Measurements from ENCODE around the gene FRMD8. TPM values are rescaled to one million over a fixed set of nuclear protein-coding genes. Genes with fewer than 3 reads are reported as not detected.
A peak's percentile ranks its signal among the peaks of the same experiment; 100 is the strongest.

FRMD8 gene
- total RNA-seq, 1 donor from 2014 or later: 39.0 TPM

DNA sequence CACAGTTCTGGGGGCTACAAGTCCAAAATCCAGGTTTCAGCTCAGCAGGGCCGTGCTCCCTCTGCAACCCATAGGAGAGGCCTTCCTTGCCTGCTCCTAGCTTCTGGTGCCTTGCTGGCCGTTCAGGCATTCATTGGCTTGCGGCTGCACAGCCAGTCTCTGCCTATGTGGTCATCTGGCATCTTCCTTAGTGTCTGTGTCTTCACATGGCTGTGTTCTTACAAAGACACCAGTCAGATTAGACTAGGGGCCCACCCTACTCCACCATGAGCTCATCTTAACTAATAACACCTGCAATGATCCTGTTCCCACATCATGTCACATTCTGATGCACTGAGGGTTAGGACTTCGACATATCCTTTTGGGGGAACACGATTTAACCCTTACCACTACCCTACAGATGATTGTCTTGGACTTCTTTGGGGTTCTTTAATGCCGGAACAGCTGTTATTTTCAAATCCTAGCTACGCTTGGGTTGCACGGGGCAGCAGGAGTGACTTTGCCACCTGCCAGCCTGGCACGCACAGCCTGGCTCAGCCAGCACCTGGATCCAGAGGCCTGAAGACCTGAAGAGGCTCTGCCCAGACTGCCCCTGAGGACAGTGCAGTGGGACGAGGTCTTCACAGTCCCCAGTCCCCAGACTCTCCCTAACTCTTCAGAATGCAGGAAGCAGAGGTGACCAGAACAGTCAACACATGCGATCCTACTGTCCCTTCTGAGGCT, 28.5 kb downstream of the FRMD8 start:
- no peak overlapping the region for H3K4me3 ChIP-seq (ENCODE audit: low read depth, low read length)
- TF ChIP-seq, protein P1, sequence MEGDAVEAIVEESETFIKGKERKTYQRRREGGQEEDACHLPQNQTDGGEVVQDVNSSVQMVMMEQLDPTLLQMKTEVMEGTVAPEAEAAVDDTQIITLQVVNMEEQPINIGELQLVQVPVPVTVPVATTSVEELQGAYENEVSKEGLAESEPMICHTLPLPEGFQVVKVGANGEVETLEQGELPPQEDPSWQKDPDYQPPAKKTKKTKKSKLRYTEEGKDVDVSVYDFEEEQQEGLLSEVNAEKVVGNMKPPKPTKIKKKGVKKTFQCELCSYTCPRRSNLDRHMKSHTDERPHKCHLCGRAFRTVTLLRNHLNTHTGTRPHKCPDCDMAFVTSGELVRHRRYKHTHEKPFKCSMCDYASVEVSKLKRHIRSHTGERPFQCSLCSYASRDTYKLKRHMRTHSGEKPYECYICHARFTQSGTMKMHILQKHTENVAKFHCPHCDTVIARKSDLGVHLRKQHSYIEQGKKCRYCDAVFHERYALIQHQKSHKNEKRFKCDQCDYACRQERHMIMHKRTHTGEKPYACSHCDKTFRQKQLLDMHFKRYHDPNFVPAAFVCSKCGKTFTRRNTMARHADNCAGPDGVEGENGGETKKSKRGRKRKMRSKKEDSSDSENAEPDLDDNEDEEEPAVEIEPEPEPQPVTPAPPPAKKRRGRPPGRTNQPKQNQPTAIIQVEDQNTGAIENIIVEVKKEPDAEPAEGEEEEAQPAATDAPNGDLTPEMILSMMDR (IDR thresholded peaks at IDR 0.05; ENCODE audit: insufficient read depth, low read length, poor library complexity, severe bottlenecking): no peak
- DNase-seq (ENCODE audit: low read depth): no peak
- no peaks in the 10 kb centered on the region for H3K27me3 ChIP-seq (ENCODE audit: control insufficient read depth, insufficient read depth, low read length)
- no peaks in the 10 kb centered on the region for H3K36me3 ChIP-seq (ENCODE audit: control insufficient read depth, insufficient read depth, low read length)

GRCh38 chr11:65415499-65416340, 29.3 kb downstream of the FRMD8 start:
- H3K4me3 ChIP-seq (ENCODE audit: low read depth, low read length): no peak overlapping the region
- H3K27me3 ChIP-seq (ENCODE audit: control insufficient read depth, insufficient read depth, low read length): no peaks in the 10 kb centered on the region
- H3K36me3 ChIP-seq (ENCODE audit: control insufficient read depth, insufficient read depth, low read length): no peaks in the 10 kb centered on the region
- no peak for DNase-seq (ENCODE audit: low read depth)
- TF ChIP-seq, protein P1 (IDR thresholded peaks at IDR 0.05; ENCODE audit: insufficient read depth, low read length, poor library complexity, severe bottlenecking): no peak

DNA sequence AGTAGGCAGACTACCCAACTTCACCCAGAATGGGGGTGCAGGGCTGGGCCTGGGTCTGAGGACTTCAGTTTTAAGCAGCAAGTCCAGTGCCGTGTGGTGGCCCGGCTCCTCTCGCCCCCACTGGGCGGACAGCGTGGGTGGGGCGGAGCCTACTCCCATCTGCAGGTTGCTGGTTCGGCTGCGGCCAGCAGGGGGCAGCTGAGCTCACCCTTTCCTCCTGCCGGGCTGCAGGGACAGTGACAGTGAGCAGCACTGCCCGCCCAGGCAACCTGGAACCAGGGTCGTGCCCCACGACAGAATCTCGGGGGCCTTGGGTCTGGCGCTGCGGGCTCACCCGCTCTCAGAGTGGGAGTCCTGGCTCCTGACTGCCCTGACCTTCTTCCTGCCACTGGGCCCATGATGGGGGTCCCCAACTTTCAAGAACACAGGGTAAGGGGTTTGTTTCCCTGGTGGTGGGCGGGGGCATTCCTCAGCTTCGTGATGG, 29.9 kb downstream of the FRMD8 start:
- TF ChIP-seq, protein P1 (IDR thresholded peaks at IDR 0.05; ENCODE audit: insufficient read depth, low read length, poor library complexity, severe bottlenecking): peak; percentile 97
- no peak for DNase-seq (ENCODE audit: low read depth)
- Histone ChIP-seq H3K27me3 (ENCODE audit: control insufficient read depth, insufficient read depth, low read length) (no peaks in the 10 kb centered on the region), H3K36me3 (ENCODE audit: control insufficient read depth, insufficient read depth, low read length) (no peaks in the 10 kb centered on the region), H3K4me3 (ENCODE audit: low read depth, low read length) (peak overlapping the region; percentile 14)

DNA sequence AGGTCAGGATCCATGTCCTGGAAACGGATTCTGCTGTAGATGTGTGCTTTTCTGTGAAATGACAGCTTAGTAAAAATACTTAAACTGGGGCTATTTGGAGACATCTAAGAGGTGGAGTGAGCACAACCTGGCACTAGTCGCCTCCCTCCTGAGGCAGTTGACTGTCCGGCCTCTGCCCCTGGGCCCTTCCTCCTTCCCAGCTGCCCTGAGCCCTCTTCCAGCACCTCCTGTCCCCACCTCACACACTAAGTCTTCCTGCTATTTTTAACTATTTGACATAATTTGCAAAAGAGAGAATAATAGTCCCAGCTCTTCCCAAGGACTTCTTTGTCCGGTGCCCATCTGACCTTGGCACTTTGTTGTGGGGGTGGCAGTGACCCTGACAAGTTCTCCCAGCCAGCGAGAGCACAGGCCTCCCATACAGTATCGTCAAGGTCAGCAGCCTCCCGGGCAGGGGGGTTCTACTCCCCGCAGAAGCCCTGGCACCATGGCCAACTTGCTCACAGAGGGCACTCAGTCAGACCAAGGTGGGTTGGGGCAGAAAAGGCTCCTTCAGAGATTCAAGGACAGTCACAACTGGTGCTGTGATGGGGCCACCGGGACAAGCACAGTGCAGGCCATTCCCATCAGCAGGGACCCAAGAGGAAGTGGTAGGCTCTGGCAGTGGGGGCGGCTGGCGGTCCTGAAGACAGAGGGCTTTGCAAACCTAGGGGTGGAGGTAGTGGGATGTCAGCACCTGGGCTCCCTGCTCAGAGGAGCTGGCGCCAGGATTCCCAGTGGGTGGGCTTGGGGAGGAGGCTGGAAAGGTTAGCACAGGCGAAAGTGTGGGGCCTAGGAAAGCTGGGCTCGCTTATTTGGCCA, 30.6 kb downstream of the FRMD8 start:
- Histone ChIP-seq H3K27me3 (ENCODE audit: control insufficient read depth, insufficient read depth, low read length) (no peaks in the 10 kb centered on the region), H3K36me3 (ENCODE audit: control insufficient read depth, insufficient read depth, low read length) (no peaks in the 10 kb centered on the region), H3K4me3 (ENCODE audit: low read depth, low read length) (peak overlapping the region; percentile 14)
- DNase-seq (ENCODE audit: low read depth): no peak
- TF ChIP-seq, protein P1 (IDR thresholded peaks at IDR 0.05; ENCODE audit: insufficient read depth, low read length, poor library complexity, severe bottlenecking): no peak

DNA sequence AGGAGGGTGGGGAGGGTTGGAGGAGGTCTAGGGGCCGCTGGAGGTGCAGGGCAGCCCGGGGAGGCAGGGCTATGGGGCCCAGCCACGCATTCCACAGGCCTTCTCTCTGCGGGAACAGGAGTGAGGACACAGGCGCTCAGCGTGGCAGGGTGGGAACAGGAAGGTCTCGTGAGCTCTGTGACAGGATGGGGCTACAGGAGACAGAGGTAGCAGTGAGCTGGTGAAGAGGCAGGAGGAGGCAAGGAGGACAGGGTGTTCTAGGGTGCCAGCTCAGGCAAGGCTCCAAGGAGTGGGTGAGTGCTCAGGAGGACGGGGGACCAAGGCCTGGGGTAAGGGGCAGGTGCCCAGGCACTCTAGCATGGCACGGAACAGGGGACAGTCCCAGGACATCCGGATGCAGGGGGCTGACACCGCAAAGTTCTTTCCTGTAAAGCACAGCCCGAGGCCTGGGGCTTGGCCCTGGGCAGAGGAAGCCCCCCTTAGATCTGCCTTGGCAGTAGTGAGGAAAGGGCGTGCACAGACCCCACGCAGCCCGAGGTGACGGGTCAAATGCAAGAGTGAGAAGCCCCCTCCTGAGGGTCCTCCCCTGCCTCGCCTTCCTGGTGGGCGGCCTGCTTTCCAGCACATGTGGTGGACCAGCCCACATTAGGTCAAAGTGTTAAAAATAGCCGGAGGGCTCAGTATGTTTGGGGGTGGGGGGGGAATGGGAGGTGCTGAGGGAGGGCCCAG, 31.4 kb downstream of the FRMD8 start:
- TF ChIP-seq, protein P1 (IDR thresholded peaks at IDR 0.05; ENCODE audit: insufficient read depth, low read length, poor library complexity, severe bottlenecking): no peak
- Histone ChIP-seq H3K36me3 (ENCODE audit: control insufficient read depth, insufficient read depth, low read length) (no peaks in the 10 kb centered on the region), H3K4me3 (ENCODE audit: low read depth, low read length) (no peak overlapping the region), H3K27me3 (ENCODE audit: control insufficient read depth, insufficient read depth, low read length) (no peaks in the 10 kb centered on the region)
- DNase-seq (ENCODE audit: low read depth): no peak
